Measurements from ENCODE around the gene NEUROD2. TPM values are rescaled to one million over a fixed set of nuclear protein-coding genes. Genes with fewer than 3 reads are reported as not detected.

Gene NEUROD2
- total and polyA plus RNA-seq, 5 donors from 2014 or later: not detected

DNA sequence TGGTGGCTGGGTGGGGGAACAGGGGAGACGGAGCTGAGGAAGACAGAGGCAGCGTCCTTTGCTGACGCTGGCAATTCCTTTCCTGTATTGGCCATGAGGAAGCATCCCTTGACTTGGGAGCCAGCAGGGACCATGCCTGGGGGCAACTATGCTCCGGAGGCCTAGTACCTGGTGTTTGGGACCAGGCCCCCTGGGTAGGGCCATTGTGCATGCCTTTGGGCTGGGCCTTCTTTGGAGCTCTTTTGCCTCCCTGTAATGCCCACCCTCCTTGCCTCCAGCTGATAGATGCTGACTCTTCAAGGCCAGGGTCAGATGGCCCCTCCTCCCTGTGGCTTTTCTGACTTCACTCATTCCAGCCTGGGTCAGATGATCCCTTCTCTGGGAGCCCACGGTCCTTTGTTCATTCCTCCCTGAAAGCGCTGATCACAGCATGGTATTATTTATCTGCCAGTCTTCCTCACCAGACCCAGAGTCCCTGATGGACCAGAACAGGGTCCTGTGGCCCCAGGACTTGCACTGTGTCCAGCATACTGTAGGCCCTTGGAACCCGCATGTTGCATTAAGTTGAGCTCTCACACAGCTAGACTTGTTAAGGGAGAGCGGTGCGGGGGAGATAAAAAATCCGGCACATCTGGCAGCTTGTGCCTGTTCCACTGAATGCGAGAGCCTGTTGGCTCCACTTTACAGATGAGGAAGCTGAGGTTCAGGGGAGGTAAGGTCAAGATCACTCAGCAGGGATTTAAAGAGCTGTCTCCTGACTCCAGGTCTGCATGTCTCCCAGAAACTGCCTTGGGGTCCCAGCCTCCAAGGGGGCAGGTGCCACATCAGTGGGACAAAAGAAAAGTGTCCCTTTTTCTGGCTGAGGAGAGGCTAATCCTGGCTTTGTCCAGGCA, 32.1 kb upstream of the NEUROD2 start:
- Mint-ChIP-seq H3K4me1 (peaks cover 6 to 78% (median 49%) of the 10 kb centered on the region in 4 donors), H3K27ac (peak overlapping the region in 1 of 3 donors; percentile 86), H3K27me3 (no peaks in the 10 kb centered on the region), H3K4me3 (peak overlapping the region; percentile 58 to 92 (median 63)), H3K9me3 (no peaks in the 10 kb centered on the region), H3K36me3 (peaks cover 6% of the 10 kb centered on the region)
- H3K9me3 ChIP-seq (ENCODE audit: control insufficient read depth in 2 of 2, low read length in 2 of 2): no peaks in the 10 kb centered on the region
- ATAC-seq (ENCODE audit: low read depth in 2 of 2) (no peak), DNase-seq (no peak)
- H3K36me3 ChIP-seq (ENCODE audit: control insufficient read depth, insufficient read depth, low read length): peaks cover 5% of the 10 kb centered on the region
- no peak overlapping the region for H3K27ac ChIP-seq (ENCODE audit: insufficient read depth, low read length, poor library complexity, severe bottlenecking)
- no peak overlapping the region for H3K4me3 ChIP-seq (ENCODE audit: low read depth, low read length)
- H3K4me1 ChIP-seq (ENCODE audit: control insufficient read depth, insufficient read depth, low read length, poor library complexity, severe bottlenecking): peaks cover 54% of the 10 kb centered on the region
- no peaks in the 10 kb centered on the region for H3K27me3 ChIP-seq (ENCODE audit: control insufficient read depth, insufficient read depth, low read length)

DNA sequence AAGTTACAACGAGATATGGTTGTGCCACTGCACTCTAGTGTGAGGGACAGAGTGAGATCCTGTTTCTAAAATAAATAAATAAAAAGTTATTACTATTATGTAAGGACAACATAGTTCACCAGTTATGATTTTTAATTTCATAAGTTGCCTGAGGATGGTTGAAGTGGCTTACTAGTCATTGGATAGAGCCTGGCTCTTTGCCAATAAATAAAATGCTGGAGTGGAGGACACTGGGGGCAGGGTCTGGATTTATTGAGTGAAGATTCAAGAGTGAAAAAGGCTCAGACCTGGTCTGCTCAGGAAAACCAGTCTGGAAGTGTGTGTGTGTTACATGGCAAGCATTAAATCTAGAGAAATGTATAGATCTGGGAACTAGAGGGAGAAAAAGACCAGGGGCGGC, 31.3 kb upstream of the NEUROD2 start:
- no peaks in the 10 kb centered on the region for H3K9me3 ChIP-seq (ENCODE audit: control insufficient read depth in 2 of 2, low read length in 2 of 2)
- Mint-ChIP-seq H3K36me3 (peaks cover 6% of the 10 kb centered on the region), H3K27me3 (peaks cover 4% of the 10 kb centered on the region), H3K27ac (no peak overlapping the region), H3K9me3 (no peaks in the 10 kb centered on the region), H3K4me1 (peaks cover 11 to 76% (median 50%) of the 10 kb centered on the region in 4 donors), H3K4me3 (peak overlapping the region; percentile 33 to 92 (median 62))
- DNase-seq (no peak), ATAC-seq (ENCODE audit: low read depth in 2 of 2) (no peak)
- no peak overlapping the region for H3K27ac ChIP-seq (ENCODE audit: insufficient read depth, low read length, poor library complexity, severe bottlenecking)
- peak overlapping the region; percentile 96 for H3K4me3 ChIP-seq (ENCODE audit: low read depth, low read length)
- peaks cover 5% of the 10 kb centered on the region for H3K36me3 ChIP-seq (ENCODE audit: control insufficient read depth, insufficient read depth, low read length)
- peaks cover 62% of the 10 kb centered on the region for H3K4me1 ChIP-seq (ENCODE audit: control insufficient read depth, insufficient read depth, low read length, poor library complexity, severe bottlenecking)
- H3K27me3 ChIP-seq (ENCODE audit: control insufficient read depth, insufficient read depth, low read length): no peaks in the 10 kb centered on the region

DNA sequence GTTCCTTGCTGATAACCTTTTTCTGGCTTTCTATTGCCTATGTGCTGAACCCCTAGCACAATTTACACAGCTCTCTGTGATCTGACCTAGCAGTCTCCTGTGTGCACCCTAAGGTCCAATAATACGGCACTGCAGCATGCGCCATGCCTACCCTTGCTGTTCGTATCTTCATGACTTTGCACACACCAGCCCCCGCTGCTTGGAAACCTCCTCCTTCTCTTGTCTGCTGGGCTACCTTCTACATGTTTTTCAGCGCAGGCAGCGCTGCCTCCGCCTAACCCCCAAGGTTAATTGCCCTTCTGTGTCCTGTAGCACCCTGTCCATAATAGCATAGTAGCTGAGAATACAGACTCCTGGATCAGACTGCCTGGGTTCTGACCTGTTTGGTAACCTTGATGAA, 30.6 kb upstream of the NEUROD2 start:
- Histone ChIP-seq H3K9me3 (ENCODE audit: control insufficient read depth in 2 of 2, low read length in 2 of 2) (no peaks in the 10 kb centered on the region), H3K4me3 (ENCODE audit: low read depth, low read length) (peak overlapping the region; percentile 96), H3K27me3 (ENCODE audit: control insufficient read depth, insufficient read depth, low read length) (no peaks in the 10 kb centered on the region), H3K27ac (ENCODE audit: insufficient read depth, low read length, poor library complexity, severe bottlenecking) (no peak overlapping the region), H3K36me3 (ENCODE audit: control insufficient read depth, insufficient read depth, low read length) (peaks cover 2% of the 10 kb centered on the region), H3K4me1 (ENCODE audit: control insufficient read depth, insufficient read depth, low read length, poor library complexity, severe bottlenecking) (peaks cover 62% of the 10 kb centered on the region)
- Mint-ChIP-seq H3K27me3 (peaks cover 4% of the 10 kb centered on the region), H3K9me3 (no peaks in the 10 kb centered on the region), H3K4me1 (peaks cover 11 to 71% (median 48%) of the 10 kb centered on the region in 4 donors), H3K36me3 (peaks cover 6% of the 10 kb centered on the region), H3K4me3 (peak overlapping the region; percentile 92 to 96 (median 94)), H3K27ac (peak overlapping the region; percentile 65 to 92 (median 90))
- no peak for ATAC-seq (ENCODE audit: low read depth in 2 of 2)
- DNase-seq: no peak

DNA sequence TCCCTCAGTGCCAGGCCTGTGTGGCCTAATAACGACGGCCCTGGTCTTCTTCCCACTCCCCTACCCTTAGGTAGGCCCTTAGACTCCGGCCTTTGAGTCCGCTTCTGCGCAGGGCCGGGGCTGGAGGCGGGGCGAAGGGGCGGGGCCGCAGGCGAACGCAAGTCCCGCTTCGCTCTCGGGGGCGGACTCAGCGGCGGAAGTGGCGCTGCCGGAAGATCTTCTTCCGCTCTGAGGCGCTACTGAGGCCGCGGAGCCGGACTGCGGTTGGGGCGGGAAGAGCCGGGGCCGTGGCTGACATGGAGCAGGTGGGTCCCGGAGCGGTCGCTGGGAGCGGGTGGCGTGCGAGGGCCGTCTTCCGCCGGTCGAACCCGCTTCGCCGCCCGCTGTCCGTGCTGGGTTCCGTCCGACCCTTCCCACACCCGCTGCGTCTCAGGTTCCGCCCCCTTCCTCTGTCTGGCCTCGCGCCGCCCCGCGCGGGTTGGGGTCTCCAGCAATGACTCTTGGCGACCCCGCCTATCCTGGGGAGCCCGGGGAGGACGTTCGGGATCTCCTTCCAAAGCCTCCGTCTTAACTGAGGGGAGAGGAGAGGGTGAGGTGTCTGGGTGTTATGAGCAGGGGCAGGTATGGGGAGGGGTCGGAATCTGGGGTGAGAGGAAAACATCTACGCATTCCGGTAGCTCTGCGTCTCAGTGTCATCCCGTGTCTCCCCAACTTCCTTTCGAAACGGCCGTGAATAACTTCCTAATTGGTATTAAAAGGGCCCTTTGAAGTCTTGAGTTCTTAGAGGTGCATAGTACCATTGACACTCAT, 29.4 kb upstream of the NEUROD2 start, which contains the start of gene STARD3:
STARD3 (plus strand) TSS at position 218 of the 810 bp plus-strand sequence. CDS start 16,388 bp downstream, outside the sequence.
- DNase-seq: peak; percentile 85 to 94 (median 86)

DNA sequence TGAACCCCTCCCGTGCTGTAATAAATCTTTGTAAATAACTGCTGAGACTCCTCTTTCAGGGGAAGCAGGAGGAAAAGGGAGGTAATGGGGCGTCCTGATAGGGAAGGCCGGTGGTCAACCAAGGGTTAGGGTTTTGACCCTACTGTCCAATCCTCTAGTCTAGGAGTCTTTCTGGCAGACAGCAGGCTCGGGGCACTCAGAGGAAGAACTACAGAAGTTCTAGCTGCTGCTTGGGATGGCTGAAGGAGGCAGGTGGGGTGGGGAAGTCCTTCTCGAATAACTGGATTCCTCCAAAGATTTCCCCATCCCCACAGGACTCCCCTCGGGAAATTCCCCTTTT, 28.8 kb upstream of the NEUROD2 start:
- H3K4me3 ChIP-seq (ENCODE audit: low read depth, low read length): peak overlapping the region; percentile 73
- Mint-ChIP-seq H3K4me1 (peaks cover 11 to 57% (median 37%) of the 10 kb centered on the region in 4 donors), H3K36me3 (no peaks in the 10 kb centered on the region), H3K27me3 (peaks cover 9% of the 10 kb centered on the region), H3K27ac (peak overlapping the region; percentile 63 to 90 (median 83)), H3K4me3 (peak overlapping the region; percentile 92 to 96 (median 94)), H3K9me3 (no peaks in the 10 kb centered on the region)
- H3K4me1 ChIP-seq (ENCODE audit: control insufficient read depth, insufficient read depth, low read length, poor library complexity, severe bottlenecking): peaks cover 62% of the 10 kb centered on the region
- peaks cover 2% of the 10 kb centered on the region for H3K36me3 ChIP-seq (ENCODE audit: control insufficient read depth, insufficient read depth, low read length)
- H3K27me3 ChIP-seq (ENCODE audit: control insufficient read depth, insufficient read depth, low read length): no peaks in the 10 kb centered on the region
- H3K27ac ChIP-seq (ENCODE audit: insufficient read depth, low read length, poor library complexity, severe bottlenecking): peak overlapping the region; percentile 89
- ATAC-seq (ENCODE audit: low read depth in 2 of 2): no peak
- DNase-seq: no peak
- no peaks in the 10 kb centered on the region for H3K9me3 ChIP-seq (ENCODE audit: control insufficient read depth in 2 of 2, low read length in 2 of 2)

More for the DNA sequence above, 29.4 kb upstream of the NEUROD2 start, which contains the start of gene STARD3:
- peak; percentile 88 to 91 for ATAC-seq (ENCODE audit: low read depth in 2 of 2)
- Mint-ChIP-seq H3K4me1 (peaks cover 11 to 60% (median 41%) of the 10 kb centered on the region in 4 donors), H3K9me3 (no peaks in the 10 kb centered on the region), H3K27ac (peak within 1 kb of the TSS; percentile 65 to 92 (median 90)), H3K4me3 (peak within 1 kb of the TSS; percentile 92 to 96 (median 94)), H3K36me3 (no peaks in the 10 kb centered on the region), H3K27me3 (peaks cover 8% of the 10 kb centered on the region)
- peaks cover 62% of the 10 kb centered on the region for H3K4me1 ChIP-seq (ENCODE audit: control insufficient read depth, insufficient read depth, low read length, poor library complexity, severe bottlenecking)
- H3K27me3 ChIP-seq (ENCODE audit: control insufficient read depth, insufficient read depth, low read length): no peaks in the 10 kb centered on the region
- H3K27ac ChIP-seq (ENCODE audit: insufficient read depth, low read length, poor library complexity, severe bottlenecking): peak within 1 kb of the TSS; percentile 89
- no peaks in the 10 kb centered on the region for H3K9me3 ChIP-seq (ENCODE audit: control insufficient read depth in 2 of 2, low read length in 2 of 2)
- H3K4me3 ChIP-seq (ENCODE audit: low read depth, low read length): peak within 1 kb of the TSS; percentile 96
- peaks cover 2% of the 10 kb centered on the region for H3K36me3 ChIP-seq (ENCODE audit: control insufficient read depth, insufficient read depth, low read length)

DNA sequence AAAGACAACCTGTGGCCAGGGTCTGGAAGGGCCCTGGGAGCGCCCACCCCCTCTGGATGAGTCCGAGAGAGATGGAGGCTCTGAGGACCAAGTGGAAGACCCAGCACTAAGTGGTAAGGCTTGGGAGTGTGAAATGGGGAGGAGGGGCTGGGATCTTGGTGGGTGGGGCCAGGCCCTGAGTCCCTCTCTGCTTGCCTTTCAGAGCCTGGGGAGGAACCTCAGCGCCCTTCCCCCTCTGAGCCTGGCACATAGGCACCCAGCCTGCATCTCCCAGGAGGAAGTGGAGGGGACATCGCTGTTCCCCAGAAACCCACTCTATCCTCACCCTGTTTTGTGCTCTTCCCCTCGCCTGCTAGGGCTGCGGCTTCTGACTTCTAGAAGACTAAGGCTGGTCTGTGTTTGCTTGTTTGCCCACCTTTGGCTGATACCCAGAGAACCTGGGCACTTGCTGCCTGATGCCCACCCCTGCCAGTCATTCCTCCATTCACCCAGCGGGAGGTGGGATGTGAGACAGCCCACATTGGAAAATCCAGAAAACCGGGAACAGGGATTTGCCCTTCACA, 28.0 kb upstream of the NEUROD2 start:
- H3K9me3 ChIP-seq (ENCODE audit: control insufficient read depth in 2 of 2, low read length in 2 of 2): no peaks in the 10 kb centered on the region
- Mint-ChIP-seq H3K27ac (peak overlapping the region; percentile 60 to 90 (median 83)), H3K27me3 (peaks cover 17% of the 10 kb centered on the region), H3K4me1 (peaks cover 11 to 53% (median 30%) of the 10 kb centered on the region in 4 donors), H3K4me3 (peak overlapping the region; percentile 92 to 96 (median 94)), H3K9me3 (peaks cover 0 to 1% (median 0%) of the 10 kb centered on the region in 7 donors), H3K36me3 (no peaks in the 10 kb centered on the region)
- DNase-seq (no peak), ATAC-seq (ENCODE audit: low read depth in 2 of 2) (no peak)
- H3K36me3 ChIP-seq (ENCODE audit: control insufficient read depth, insufficient read depth, low read length): peaks cover 1% of the 10 kb centered on the region
- peaks cover 57% of the 10 kb centered on the region for H3K4me1 ChIP-seq (ENCODE audit: control insufficient read depth, insufficient read depth, low read length, poor library complexity, severe bottlenecking)
- no peak overlapping the region for H3K4me3 ChIP-seq (ENCODE audit: low read depth, low read length)
- H3K27me3 ChIP-seq (ENCODE audit: control insufficient read depth, insufficient read depth, low read length): no peaks in the 10 kb centered on the region
- no peak overlapping the region for H3K27ac ChIP-seq (ENCODE audit: insufficient read depth, low read length, poor library complexity, severe bottlenecking)

DNA sequence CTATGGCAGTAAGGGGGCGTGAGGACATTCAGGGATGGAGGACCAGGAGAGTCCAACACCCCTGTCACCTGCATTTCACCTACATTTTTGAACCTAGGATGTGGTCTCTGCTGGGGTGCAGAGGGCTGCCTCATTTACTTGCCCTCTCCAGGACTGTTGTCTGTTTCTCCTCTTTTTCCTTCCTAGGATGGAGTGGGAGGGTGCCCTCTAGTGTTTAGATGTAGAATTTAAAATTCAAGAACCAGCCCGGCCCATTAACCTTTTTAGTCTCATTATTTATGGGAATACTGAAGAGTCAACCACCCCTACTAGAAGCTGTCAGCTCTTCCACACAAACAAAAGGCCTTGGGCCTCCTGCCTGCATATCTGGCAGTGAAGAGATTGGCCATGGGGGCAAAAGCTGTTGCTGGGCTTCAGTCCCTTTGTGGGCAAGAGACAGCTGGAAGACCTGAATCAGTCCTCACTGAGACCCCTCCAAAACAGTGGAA, 26.7 kb upstream of the NEUROD2 start:
- Histone ChIP-seq H3K9me3 (ENCODE audit: control insufficient read depth in 2 of 2, low read length in 2 of 2) (no peaks in the 10 kb centered on the region), H3K36me3 (ENCODE audit: control insufficient read depth, insufficient read depth, low read length) (no peaks in the 10 kb centered on the region), H3K4me3 (ENCODE audit: low read depth, low read length) (no peak overlapping the region), H3K27me3 (ENCODE audit: control insufficient read depth, insufficient read depth, low read length) (no peaks in the 10 kb centered on the region), H3K4me1 (ENCODE audit: control insufficient read depth, insufficient read depth, low read length, poor library complexity, severe bottlenecking) (peaks cover 45% of the 10 kb centered on the region), H3K27ac (ENCODE audit: insufficient read depth, low read length, poor library complexity, severe bottlenecking) (no peak overlapping the region)
- Mint-ChIP-seq H3K4me1 (peaks cover 11 to 43% (median 24%) of the 10 kb centered on the region in 4 donors), H3K36me3 (no peaks in the 10 kb centered on the region), H3K4me3 (peak overlapping the region; percentile 13 to 80 (median 41)), H3K27me3 (peaks cover 26% of the 10 kb centered on the region), H3K27ac (peak overlapping the region in 1 of 3 donors; percentile 38), H3K9me3 (peaks cover 0 to 1% (median 0%) of the 10 kb centered on the region in 7 donors)
- ATAC-seq (ENCODE audit: low read depth in 2 of 2): no peak
- peak in 2 of 3 donors; percentile 46 to 51 for DNase-seq

Data from CD4-positive, CD25-positive, alpha-beta regulatory T cell (primary cell).